IMR-90 (cell line): ENCODE measurements around the gene TOMM34. TPM values are rescaled to one million over a fixed set of nuclear protein-coding genes. Genes with fewer than 3 reads are reported as not detected.

ENCODE experiments used
- ATAC-seq: fragments of 200-7000 bp; cut with Tn5 transposase; 2 replicates; pipeline ENCODE4 v1.9.1; 2020; ENCODE audit warnings: low read depth, mild to moderate bottlenecking, moderate library complexity
- BruUV-seq: library from RNA; stranded (reverse); fragments of 400-500 nt; replicated peaks from 2 replicates; lab custom pipeline; 2021; lab: Mats Ljungman, UMichigan
- CTCF ChIA-PET: fragments of 300-600 bp; formaldehyde crosslinking; extraction: SDS; loops from one replicate; lab custom pipeline; 2021; ENCODE audit warnings: antibody characterized with exemption; lab: Yijun Ruan, JAX
- POLR2A ChIA-PET: fragments of 300-600 bp; sonication (Branson Sonifier 250); formaldehyde crosslinking; loops from one replicate; lab custom pipeline; 2022; ENCODE audit warnings: antibody characterized with exemption; ENCODE audit not compliant: unreplicated experiment; lab: Charles Lee
- DNase-seq: peaks from one replicate; pipeline ENCODE4 v3.0.0; 2013
- H2AFZ ChIP-seq: replicated peaks from 2 replicates; pipeline ENCODE3; 2013; ENCODE audit warnings: low read length, mild to moderate bottlenecking; ENCODE audit not compliant: poor library complexity
- H2AK5ac ChIP-seq: 2 replicates; pipeline ENCODE4 v1.6.1; 2013; ENCODE audit warnings: low read depth, low read length, inconsistent platforms
- H2AK9ac ChIP-seq: replicated peaks from 2 replicates; pipeline ENCODE3; 2013; ENCODE audit warnings: mild to moderate bottlenecking, low read depth, low read length, moderate library complexity; ENCODE audit not compliant: poor library complexity
- H2BK120ac ChIP-seq: 2 replicates; pipeline ENCODE4 v1.6.1; 2013; ENCODE audit warnings: low read depth, low read length, inconsistent platforms
- H2BK15ac ChIP-seq: 3 replicates; pipeline ENCODE4 v1.6.1; 2013; ENCODE audit warnings: low read depth, low read length, inconsistent platforms
- H2BK20ac ChIP-seq: 2 replicates; pipeline ENCODE4 v1.6.1; 2013; ENCODE audit warnings: low read depth, mild to moderate bottlenecking, inconsistent platforms, low read length, moderate library complexity
- H2BK5ac ChIP-seq: 2 replicates; pipeline ENCODE4 v1.6.1; 2013; ENCODE audit warnings: mild to moderate bottlenecking, low read depth, low read length, inconsistent platforms; ENCODE audit not compliant: poor library complexity, severe bottlenecking
- H3K14ac ChIP-seq: replicated peaks from 2 replicates; pipeline ENCODE4 v1.6.1; 2013; ENCODE audit warnings: low read depth, low read length, inconsistent platforms
- H3K18ac ChIP-seq: 2 replicates; pipeline ENCODE4 v1.6.1; 2013; ENCODE audit warnings: low read depth, low read length, control low read depth
- H3K23ac ChIP-seq: 2 replicates; pipeline ENCODE4 v1.6.1; 2013; ENCODE audit warnings: low read depth, low read length, inconsistent platforms
- H3K27ac ChIP-seq: 2 replicates; pipeline ENCODE4 v1.5.1; 2013; ENCODE audit warnings: mild to moderate bottlenecking, control low read depth, low read length; ENCODE audit not compliant: insufficient read depth
- H3K27me3 ChIP-seq: 2 replicates; pipeline ENCODE4 v1.6.1; 2013; ENCODE audit warnings: low read length; ENCODE audit not compliant: control insufficient read depth, insufficient read depth
- H3K36me3 ChIP-seq: 2 replicates; pipeline ENCODE4 v1.6.1; 2013; ENCODE audit warnings: low read length, mixed read lengths; ENCODE audit not compliant: control insufficient read depth, insufficient read depth
- H3K4ac ChIP-seq: 2 replicates; pipeline ENCODE4 v1.6.1; 2013; ENCODE audit warnings: low read depth, low read length, inconsistent platforms
- H3K4me1 ChIP-seq: 2 replicates; pipeline ENCODE4 v1.6.1; 2013; ENCODE audit warnings: low read length, mixed read lengths; ENCODE audit not compliant: control insufficient read depth, insufficient read depth
- H3K4me2 ChIP-seq: 2 replicates; pipeline ENCODE4 v1.6.1; 2013; ENCODE audit warnings: low read depth, mild to moderate bottlenecking, control low read depth, low read length, moderate library complexity
- H3K4me3 ChIP-seq: 2 replicates; pipeline ENCODE4 v1.5.1; 2013; ENCODE audit warnings: low read depth, mild to moderate bottlenecking, control low read depth, low read length, moderate library complexity; ENCODE audit not compliant: insufficient read depth
- H3K56ac ChIP-seq: 2 replicates; pipeline ENCODE4 v1.6.1; 2013; ENCODE audit warnings: low read length, inconsistent platforms; ENCODE audit not compliant: insufficient read depth; ENCODE audit errors: extremely low read depth
- H3K79me1 ChIP-seq, 2 experiments: 2 replicates each; pipeline ENCODE4 v1.6.1; 2013; ENCODE audit warnings: low read length in 2 of 2, inconsistent platforms in 1 of 2, low read depth in 1 of 2
- H3K9ac ChIP-seq: 2 replicates; pipeline ENCODE4 v1.6.1; 2013; ENCODE audit warnings: low read depth, low read length, control low read depth
- H3K9me1 ChIP-seq: 2 replicates; pipeline ENCODE4 v1.6.1; 2013; ENCODE audit warnings: low read length, inconsistent platforms; ENCODE audit not compliant: insufficient read depth
- H3K9me3 ChIP-seq: 2 replicates; pipeline ENCODE4 v1.6.1; 2013; ENCODE audit warnings: low read length; ENCODE audit not compliant: control insufficient read depth, insufficient read depth
- H4K20me1 ChIP-seq: 2 replicates; pipeline ENCODE4 v1.6.1; 2013; ENCODE audit warnings: low read length, inconsistent platforms; ENCODE audit not compliant: insufficient read depth
- H4K5ac ChIP-seq: 2 replicates; pipeline ENCODE4 v1.6.1; 2013; ENCODE audit warnings: mild to moderate bottlenecking, low read depth, low read length, control low read depth
- H4K8ac ChIP-seq, 2 experiments: 2 replicates each; pipeline ENCODE4 v1.6.1; 2013; ENCODE audit warnings: low read depth in 2 of 2, low read length in 2 of 2, control low read depth in 1 of 2, inconsistent platforms in 1 of 2
- H4K91ac ChIP-seq: 2 replicates; pipeline ENCODE4 v1.6.1; 2013; ENCODE audit warnings: low read depth, low read length, inconsistent platforms; ENCODE audit not compliant: insufficient read depth
- BHLHE40 ChIP-seq: fragments of 150-350 bp; IDR thresholded peaks from 2 replicates; pipeline ENCODE4 v1.6.1; 2016; ENCODE audit warnings: mild to moderate bottlenecking, low read depth, low read length
- CEBPB ChIP-seq: IDR thresholded peaks from 2 replicates; pipeline ENCODE4 v1.6.1; 2012; ENCODE audit warnings: low read depth, low read length, improper control_type of control experiment
- CHD1 ChIP-seq: IDR thresholded peaks from 2 replicates; pipeline ENCODE4 v1.6.1; 2012; ENCODE audit warnings: low read depth, low read length, improper control_type of control experiment
- FOS ChIP-seq: fragments of 150-350 bp; IDR thresholded peaks from 2 replicates; pipeline ENCODE4 v1.6.1; 2016; ENCODE audit warnings: low read depth, low read length
- MAFK ChIP-seq: IDR thresholded peaks from 2 replicates; pipeline ENCODE4 v1.6.1; 2012; ENCODE audit warnings: low read depth, low read length, improper control_type of control experiment
- MAZ ChIP-seq: IDR thresholded peaks from 2 replicates; pipeline ENCODE4 v1.6.1; 2012; ENCODE audit warnings: low read depth, mild to moderate bottlenecking, low read length, improper control_type of control experiment, moderate library complexity, borderline replicate concordance
- MXI1 ChIP-seq: IDR thresholded peaks from 2 replicates; pipeline ENCODE4 v1.6.1; 2012; ENCODE audit warnings: low read depth, mild to moderate bottlenecking, low read length, moderate library complexity, borderline replicate concordance
- NFE2L2 ChIP-seq: fragments of 150-350 bp; IDR thresholded peaks from 2 replicates; pipeline ENCODE4 v1.6.1; 2016; ENCODE audit warnings: low read depth, mild to moderate bottlenecking, low read length
- POLR2A ChIP-seq: IDR thresholded peaks from 2 replicates; pipeline ENCODE4 v1.6.1; 2012; ENCODE audit warnings: mild to moderate bottlenecking, low read depth, low read length
- RAD21 ChIP-seq: IDR thresholded peaks from 2 replicates; pipeline ENCODE4 v1.6.1; 2012; ENCODE audit warnings: low read length, improper control_type of control experiment
- RCOR1 ChIP-seq: IDR thresholded peaks from 2 replicates; pipeline ENCODE4 v1.6.1; 2012; ENCODE audit warnings: mild to moderate bottlenecking, low read length, improper control_type of control experiment; ENCODE audit not compliant: insufficient replicate concordance
- RFX5 ChIP-seq: IDR thresholded peaks from 2 replicates; pipeline ENCODE4 v1.8.0; 2012; ENCODE audit warnings: low read depth, mild to moderate bottlenecking, low read length, moderate library complexity
- SMC3 ChIP-seq: fragments of 150-350 bp; IDR thresholded peaks from 2 replicates; pipeline ENCODE4 v1.6.1; 2016; ENCODE audit warnings: low read depth, mild to moderate bottlenecking, antibody characterized with exemption, low read length, moderate library complexity
- WGBS, 2 experiments: methylation state at CpG; one replicate each; pipeline versions ENCODE4 v1.1.5 to v1.1.7; 2013; ENCODE audit warnings: missing lambda C conversion rate in 2 of 2; ENCODE audit not compliant: insufficient read length in 1 of 2; ENCODE audit errors: extremely low coverage in 2 of 2; 5-methylcytosine and 5-hydroxymethylcytosine counted together
- dilution Hi-C: fragments of 300-500 bp; cut with HindIII; formaldehyde crosslinking; loops from one replicate; pipeline ENCODE4 v1.14.3; 2018; ENCODE audit warnings: low sequenced_read_pairs; ENCODE audit not compliant: unreplicated experiment
- in situ Hi-C: fragments of 300-500 bp; cut with MboI; formaldehyde crosslinking; loops from 3 replicates; pipeline ENCODE4 v1.14.3; 2019; ENCODE audit warnings: low sequenced_read_pairs, inconsistent platforms, mixed read lengths
- intact Hi-C: fragments of 100-400 bp; cut with micrococcal nuclease; formaldehyde crosslinking; loops from 2 replicates; pipeline ENCODE4 v1.10.0; 2022
- polyA plus RNA-seq, 3 experiments: library from polyadenylated mRNA; depleted of rRNA; stranded (reverse); fragments of >200 nt; gene quantifications; 2 replicates each; pipeline ENCODE4 v1.2.3, GENCODE V29; 2012; ENCODE audit warnings: low replicate concordance in 1 of 3
- total RNA-seq: library from RNA; depleted of rRNA; stranded (reverse); fragments of >200 nt; gene quantifications from 2 replicates; pipeline ENCODE4 v1.2.3, GENCODE V29; 2012
- TF ChIP-seq, protein P1 (sequence below): fragments of 150-350 bp; IDR thresholded peaks from 2 replicates; pipeline ENCODE4 v1.6.1; 2016; ENCODE audit warnings: low read depth, mild to moderate bottlenecking, low read length, moderate library complexity, borderline replicate concordance
- TF ChIP-seq, protein P2 (sequence below): fragments of 150-350 bp; IDR thresholded peaks from 2 replicates; pipeline ENCODE4 v1.6.1; 2017; ENCODE audit warnings: mild to moderate bottlenecking, antibody characterized with exemption, low read length, low read depth
- TF ChIP-seq, protein P3 (sequence below): conservative IDR thresholded peaks from 2 replicates; pipeline ENCODE4 v1.5.1; 2012; ENCODE audit warnings: mild to moderate bottlenecking, low read depth, low read length, improper control_type of control experiment

Gene TOMM34
- total and polyA plus RNA-seq, 2 of the 4 experiments (the other 2 are of a cell fraction): 97.5 to 101 TPM

DNA sequence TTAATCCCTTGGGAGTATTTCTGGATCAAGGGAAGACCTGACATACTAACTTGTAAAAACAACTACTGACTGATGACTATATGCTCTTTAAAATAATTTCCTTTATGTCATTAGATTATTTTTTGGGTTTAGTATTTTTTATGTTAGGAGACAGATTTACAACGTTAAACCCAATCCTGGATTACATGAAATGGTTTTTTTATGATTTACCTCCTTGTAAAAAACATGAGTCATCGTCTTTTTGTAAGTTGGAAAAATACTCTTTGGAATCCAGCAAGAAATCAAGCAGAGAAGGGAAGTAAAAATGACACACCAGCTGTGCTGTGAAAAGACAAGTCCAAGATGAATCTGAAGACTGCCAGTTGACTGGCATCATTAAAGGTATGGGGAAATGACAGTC is 12.9 kb upstream of the TOMM34 start:
- ChIA-PET POLR2A (no interaction called here), CTCF (no interaction called here)
- ATAC-seq (no peak), DNase-seq (no peak)
- Histone ChIP-seq H3K9me1 (peaks cover 5% of the 10 kb centered on the region), H3K9ac (no peak overlapping the region), H3K4me3 (no peak overlapping the region), H2BK120ac (no peak overlapping the region), H3K18ac (no peak overlapping the region), H3K36me3 (peaks cover 19% of the 10 kb centered on the region), H4K91ac (no peak overlapping the region), H3K9me3 (no peaks in the 10 kb centered on the region), H3K4me2 (no peak overlapping the region), H2AFZ (no peak overlapping the region), H4K20me1 (no peaks in the 10 kb centered on the region; the same call in 1 of the 2 replicates), H2BK20ac (no peak overlapping the region), H4K8ac (no peak overlapping the region), H3K27me3 (no peaks in the 10 kb centered on the region), H3K27ac (no peak overlapping the region), H3K4ac (no peak overlapping the region), H2BK15ac (no peak overlapping the region), H3K79me1 (peaks cover 14 to 33% of the 10 kb centered on the region in 2 experiments), H3K56ac (no peak overlapping the region), H3K14ac (no peak overlapping the region), H2AK9ac (no peak overlapping the region), H4K5ac (no peak overlapping the region), H3K4me1 (no peaks in the 10 kb centered on the region), H2BK5ac (no peak overlapping the region), H2AK5ac (no peak overlapping the region), H3K23ac (no peak overlapping the region)
- no CpG with 5 or more reads among the region's 2 CpGs for WGBS, 2 experiments
- dilution Hi-C loops: no loop called here
- TF ChIP-seq POLR2A (no peak), RCOR1 (no peak), FOS (no peak), CHD1 (no peak), MAZ (no peak), BHLHE40 (no peak), CEBPB (no peak), SMC3 (no peak), MAFK (no peak), RFX5 (no peak), MXI1 (no peak), RAD21 (no peak), NFE2L2 (no peak)
- TF ChIP-seq, protein P1, sequence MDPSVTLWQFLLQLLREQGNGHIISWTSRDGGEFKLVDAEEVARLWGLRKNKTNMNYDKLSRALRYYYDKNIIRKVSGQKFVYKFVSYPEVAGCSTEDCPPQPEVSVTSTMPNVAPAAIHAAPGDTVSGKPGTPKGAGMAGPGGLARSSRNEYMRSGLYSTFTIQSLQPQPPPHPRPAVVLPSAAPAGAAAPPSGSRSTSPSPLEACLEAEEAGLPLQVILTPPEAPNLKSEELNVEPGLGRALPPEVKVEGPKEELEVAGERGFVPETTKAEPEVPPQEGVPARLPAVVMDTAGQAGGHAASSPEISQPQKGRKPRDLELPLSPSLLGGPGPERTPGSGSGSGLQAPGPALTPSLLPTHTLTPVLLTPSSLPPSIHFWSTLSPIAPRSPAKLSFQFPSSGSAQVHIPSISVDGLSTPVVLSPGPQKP: no peak
- TF ChIP-seq, protein P2, sequence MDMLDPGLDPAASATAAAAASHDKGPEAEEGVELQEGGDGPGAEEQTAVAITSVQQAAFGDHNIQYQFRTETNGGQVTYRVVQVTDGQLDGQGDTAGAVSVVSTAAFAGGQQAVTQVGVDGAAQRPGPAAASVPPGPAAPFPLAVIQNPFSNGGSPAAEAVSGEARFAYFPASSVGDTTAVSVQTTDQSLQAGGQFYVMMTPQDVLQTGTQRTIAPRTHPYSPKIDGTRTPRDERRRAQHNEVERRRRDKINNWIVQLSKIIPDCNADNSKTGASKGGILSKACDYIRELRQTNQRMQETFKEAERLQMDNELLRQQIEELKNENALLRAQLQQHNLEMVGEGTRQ: no peak
- TF ChIP-seq, protein P3, sequence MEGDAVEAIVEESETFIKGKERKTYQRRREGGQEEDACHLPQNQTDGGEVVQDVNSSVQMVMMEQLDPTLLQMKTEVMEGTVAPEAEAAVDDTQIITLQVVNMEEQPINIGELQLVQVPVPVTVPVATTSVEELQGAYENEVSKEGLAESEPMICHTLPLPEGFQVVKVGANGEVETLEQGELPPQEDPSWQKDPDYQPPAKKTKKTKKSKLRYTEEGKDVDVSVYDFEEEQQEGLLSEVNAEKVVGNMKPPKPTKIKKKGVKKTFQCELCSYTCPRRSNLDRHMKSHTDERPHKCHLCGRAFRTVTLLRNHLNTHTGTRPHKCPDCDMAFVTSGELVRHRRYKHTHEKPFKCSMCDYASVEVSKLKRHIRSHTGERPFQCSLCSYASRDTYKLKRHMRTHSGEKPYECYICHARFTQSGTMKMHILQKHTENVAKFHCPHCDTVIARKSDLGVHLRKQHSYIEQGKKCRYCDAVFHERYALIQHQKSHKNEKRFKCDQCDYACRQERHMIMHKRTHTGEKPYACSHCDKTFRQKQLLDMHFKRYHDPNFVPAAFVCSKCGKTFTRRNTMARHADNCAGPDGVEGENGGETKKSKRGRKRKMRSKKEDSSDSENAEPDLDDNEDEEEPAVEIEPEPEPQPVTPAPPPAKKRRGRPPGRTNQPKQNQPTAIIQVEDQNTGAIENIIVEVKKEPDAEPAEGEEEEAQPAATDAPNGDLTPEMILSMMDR: no peak
- in situ Hi-C loops: no loop called here
- intact Hi-C loops: no loop called here
- BruUV-seq: no TSS peak
